H9 (cell line): ENCODE data around the gene NPAS3. TPM values are rescaled to one million over a fixed set of nuclear protein-coding genes. Genes with fewer than 3 reads are reported as not detected.

ENCODE experiments used
- DNase-seq: peaks from one replicate; pipeline ENCODE4 v3.0.0-alpha.2; 2017
- H2AFZ ChIP-seq: one replicate; pipeline ENCODE4 v1.6.1; 2013; ENCODE audit warnings: mild to moderate bottlenecking, low read length, control low read depth, moderate library complexity
- H2AK5ac ChIP-seq: 2 replicates; pipeline ENCODE4 v1.6.1; 2013; ENCODE audit warnings: low read length, control low read depth, mixed read lengths; ENCODE audit not compliant: insufficient read length
- H2BK120ac ChIP-seq: one replicate; pipeline ENCODE4 v1.6.1; 2013; ENCODE audit warnings: low read depth, mild to moderate bottlenecking, low read length, control low read depth, inconsistent platforms; ENCODE audit not compliant: poor library complexity, severe bottlenecking
- H2BK12ac ChIP-seq: 2 replicates; pipeline ENCODE4 v1.6.1; 2013; ENCODE audit warnings: low read length, control low read depth, mixed read lengths, low read depth; ENCODE audit not compliant: insufficient read length
- H2BK15ac ChIP-seq: 2 replicates; pipeline ENCODE4 v1.6.1; 2013; ENCODE audit warnings: low read depth, low read length, control low read depth
- H2BK20ac ChIP-seq: one replicate; pipeline ENCODE4 v1.6.1; 2013; ENCODE audit warnings: low read depth, mild to moderate bottlenecking, low read length, control low read depth, inconsistent platforms; ENCODE audit not compliant: poor library complexity, severe bottlenecking
- H2BK5ac ChIP-seq: 2 replicates; pipeline ENCODE4 v1.6.1; 2013; ENCODE audit warnings: low read length, control low read depth, mixed read lengths; ENCODE audit not compliant: insufficient read length
- H3K14ac ChIP-seq: 2 replicates; pipeline ENCODE4 v1.6.1; 2013; ENCODE audit warnings: low read length, control low read depth; ENCODE audit not compliant: insufficient read depth
- H3K18ac ChIP-seq: 2 replicates; pipeline ENCODE4 v1.6.1; 2013; ENCODE audit warnings: low read depth, mild to moderate bottlenecking, mixed read lengths, low read length, control low read depth; ENCODE audit not compliant: insufficient read length
- H3K23ac ChIP-seq: 2 replicates; pipeline ENCODE4 v1.6.1; 2013; ENCODE audit warnings: low read length, control low read depth, mixed read lengths, low read depth; ENCODE audit not compliant: insufficient read length
- H3K23me2 ChIP-seq: 2 replicates; pipeline ENCODE4 v1.6.1; 2013; ENCODE audit warnings: low read depth, mild to moderate bottlenecking, mixed read lengths, low read length, control low read depth; ENCODE audit not compliant: insufficient read length, poor library complexity, severe bottlenecking
- H3K27ac ChIP-seq: 2 replicates; pipeline ENCODE4 v1.5.1; 2013; ENCODE audit warnings: low read length, control low read depth, mixed read lengths, low read depth; ENCODE audit not compliant: insufficient read length
- H3K27me3 ChIP-seq: 2 replicates; pipeline ENCODE4 v1.6.1; 2013; ENCODE audit warnings: low read length, control low read depth, inconsistent platforms; ENCODE audit not compliant: insufficient read depth
- H3K4ac ChIP-seq: 2 replicates; pipeline ENCODE4 v1.6.1; 2013; ENCODE audit warnings: low read depth, mild to moderate bottlenecking, control low read depth, inconsistent platforms, low read length, moderate library complexity
- H3K4me1 ChIP-seq: 2 replicates; pipeline ENCODE4 v1.6.1; 2013; ENCODE audit warnings: low read length, control low read depth, inconsistent platforms; ENCODE audit not compliant: insufficient read depth
- H3K4me2 ChIP-seq: 2 replicates; pipeline ENCODE4 v1.6.1; 2013; ENCODE audit warnings: low read length, control low read depth, mixed read lengths; ENCODE audit not compliant: insufficient read length, insufficient read depth
- H3K56ac ChIP-seq: 2 replicates; pipeline ENCODE4 v1.6.1; 2013; ENCODE audit warnings: low read depth, mild to moderate bottlenecking, mixed read lengths, low read length, control low read depth; ENCODE audit not compliant: insufficient read length
- H3K79me1 ChIP-seq: 2 replicates; pipeline ENCODE4 v1.6.1; 2013; ENCODE audit warnings: low read depth, mild to moderate bottlenecking, moderate library complexity, low read length, control low read depth, inconsistent platforms; ENCODE audit not compliant: insufficient read depth, poor library complexity, severe bottlenecking
- H3K79me2 ChIP-seq: 2 replicates; pipeline ENCODE4 v1.6.1; 2013; ENCODE audit warnings: low read length, control low read depth, inconsistent platforms; ENCODE audit not compliant: insufficient read depth
- H3K9ac ChIP-seq: 2 replicates; pipeline ENCODE4 v1.6.1; 2013; ENCODE audit warnings: low read length, control low read depth, mixed read lengths; ENCODE audit not compliant: insufficient read length; ENCODE audit errors: extremely low read depth
- H3K9me3 ChIP-seq: one replicate; pipeline ENCODE4 v1.6.1; 2013; ENCODE audit warnings: low read depth, low read length, inconsistent platforms; ENCODE audit not compliant: control insufficient read depth
- H3T11ph ChIP-seq: one replicate; pipeline ENCODE4 v1.6.1; 2013; ENCODE audit warnings: mild to moderate bottlenecking, low read length, control low read depth, inconsistent platforms
- H4K20me1 ChIP-seq: one replicate; pipeline ENCODE4 v1.6.1; 2013; ENCODE audit not compliant: control insufficient read depth, insufficient read length, insufficient read depth
- H4K5ac ChIP-seq: 2 replicates; pipeline ENCODE4 v1.6.1; 2013; ENCODE audit warnings: low read depth, mild to moderate bottlenecking, mixed read lengths, low read length, control low read depth; ENCODE audit not compliant: insufficient read length
- H4K8ac ChIP-seq: replicated peaks from 2 replicates; pipeline ENCODE4 v1.6.1; 2013; ENCODE audit warnings: low read length, control low read depth, mixed read lengths, low read depth; ENCODE audit not compliant: insufficient read length
- H4K91ac ChIP-seq: 2 replicates; pipeline ENCODE4 v1.6.1; 2013; ENCODE audit warnings: low read depth, mild to moderate bottlenecking, moderate library complexity, mixed read lengths, low read length, control low read depth; ENCODE audit not compliant: insufficient read length
- H3K27ac Mint-ChIP-seq, 3 experiments: 2 replicates in 2 of 3; 3 replicates in 1 of 3; pipeline ENCODE4 v1.8.0; 2020 to 2021; ENCODE audit warnings: mixed read lengths in 3 of 3, mild to moderate bottlenecking in 1 of 3, moderate library complexity in 1 of 3
- H3K27me3 Mint-ChIP-seq: 2 replicates; pipeline ENCODE4 v1.8.0; 2021; ENCODE audit warnings: low read depth, mild to moderate bottlenecking, moderate library complexity, mixed read lengths
- H3K36me3 Mint-ChIP-seq, 3 experiments: 2 replicates in 2 of 3; 3 replicates in 1 of 3; pipeline ENCODE4 v1.8.0; 2020 to 2021; ENCODE audit warnings: low read depth in 3 of 3, mixed read lengths in 3 of 3; ENCODE audit not compliant: insufficient read depth in 1 of 3
- H3K4me1 Mint-ChIP-seq, 2 experiments: 2 replicates each; pipeline ENCODE4 v1.8.0; 2020; ENCODE audit warnings: mixed read lengths in 2 of 2
- H3K4me3 Mint-ChIP-seq, 2 experiments: 2 replicates in 1 of 2; 3 replicates in 1 of 2; pipeline ENCODE4 v1.8.0; 2020 to 2021; ENCODE audit warnings: mild to moderate bottlenecking in 2 of 2, mixed read lengths in 2 of 2, moderate library complexity in 1 of 2
- H3K9me3 Mint-ChIP-seq, 2 experiments: 2 replicates in 1 of 2; 3 replicates in 1 of 2; pipeline ENCODE4 v1.8.0; 2020; ENCODE audit warnings: mild to moderate bottlenecking in 2 of 2, mixed read lengths in 2 of 2, moderate library complexity in 1 of 2
- CTCF ChIP-seq: fragments of 200-600 bp; sonication (generic); conservative IDR thresholded peaks from 3 replicates; pipeline ENCODE4 v1.8.0; 2021; ENCODE audit warnings: antibody characterized with exemption, mild to moderate bottlenecking
- WGBS: extraction: QIAGEN DNeasy Blood & Tissue Kit; methylation state at CpG from one replicate; pipeline ENCODE4 v1.1.7; 2013; ENCODE audit warnings: missing lambda C conversion rate, low lambda C conversion rate, mixed read lengths; ENCODE audit not compliant: insufficient read length; ENCODE audit errors: extremely low coverage; 5-methylcytosine and 5-hydroxymethylcytosine counted together
- total RNA-seq: library from RNA; stranded (reverse); gene quantifications from 2 replicates; pipeline ENCODE4 v1.2.1, GENCODE V29; 2021

The NPAS3 gene
- total RNA-seq, 1 experiment from 2014 or later: 0.17 TPM

GRCh38 chr14:33451211-33451610 is 512.5 kb downstream of the NPAS3 start:
- Histone ChIP-seq H3T11ph (no peak overlapping the region), H3K27ac (no peak overlapping the region), H2BK15ac (no peak overlapping the region), H3K4me2 (no peak overlapping the region), H2BK5ac (no peak overlapping the region), H3K9ac (no peak overlapping the region), H3K18ac (no peak overlapping the region), H3K14ac (no peak overlapping the region), H2AK5ac (no peak overlapping the region), H3K79me2 (no peaks in the 10 kb centered on the region), H2BK12ac (no peak overlapping the region), H4K5ac (no peak overlapping the region), H2BK20ac (no peak overlapping the region), H3K23me2 (no peaks in the 10 kb centered on the region), H3K27me3 (no peaks in the 10 kb centered on the region), H3K4ac (no peak overlapping the region), H4K20me1 (no peaks in the 10 kb centered on the region), H4K91ac (no peak overlapping the region), H3K4me1 (no peaks in the 10 kb centered on the region), H3K56ac (no peak overlapping the region), H3K79me1 (no peaks in the 10 kb centered on the region), H3K23ac (no peak overlapping the region), H2BK120ac (no peak overlapping the region), H4K8ac (no peak overlapping the region), H3K9me3 (no peaks in the 10 kb centered on the region), H2AFZ (no peak overlapping the region)
- H3K27me3 Mint-ChIP-seq: no peaks in the 10 kb centered on the region
- no peaks in the 10 kb centered on the region for H3K36me3 Mint-ChIP-seq
- no peak overlapping the region for H3K27ac Mint-ChIP-seq
- no peak for TF ChIP-seq CTCF
- H3K4me3 Mint-ChIP-seq: no peak overlapping the region
- H3K9me3 Mint-ChIP-seq: no peaks in the 10 kb centered on the region
- no CpG with 5 or more reads among the region's 3 CpGs for WGBS
- DNase-seq: no peak
- peaks cover 16 to 18% of the 10 kb centered on the region in 2 experiments for H3K4me1 Mint-ChIP-seq
